ENCODE data around the gene LAMA2. TPM values are rescaled to one million over a fixed set of nuclear protein-coding genes. Genes with fewer than 3 reads are reported as not detected.
A peak's percentile ranks its signal among the peaks of the same experiment; 100 is the strongest.

The LAMA2 gene
- total and polyA plus RNA-seq, 8 donors: 3.4 to 110 (median 31.6) TPM

DNA sequence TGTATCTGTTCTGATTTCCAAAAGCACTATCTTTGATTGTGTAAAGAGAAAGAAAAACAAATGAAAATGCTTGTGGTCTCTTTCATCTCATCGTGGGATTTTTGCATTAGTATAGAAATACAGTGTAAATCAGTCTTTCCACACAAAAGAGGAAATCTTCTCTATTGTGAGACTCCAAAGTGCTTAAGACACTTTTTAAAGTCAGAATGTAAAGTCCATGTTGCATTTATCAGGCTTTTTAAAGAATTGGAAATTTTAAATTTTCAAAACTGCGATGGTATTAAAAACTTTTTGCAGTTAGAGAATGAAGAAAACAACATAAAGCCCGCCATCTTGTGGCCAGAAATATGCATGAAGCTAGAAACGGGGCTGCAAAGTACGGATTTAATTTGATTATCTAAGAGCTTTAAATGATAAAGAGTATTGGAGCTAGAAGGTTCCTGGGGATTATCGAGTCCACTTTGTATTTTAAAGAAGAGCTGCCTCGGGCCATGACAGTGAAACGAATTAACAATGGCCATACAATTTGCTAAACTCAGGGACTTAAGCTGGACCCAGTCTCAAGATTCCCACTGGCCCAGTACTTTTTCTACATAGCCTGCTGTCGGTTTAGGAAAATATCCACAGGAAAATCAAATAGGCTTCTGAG, 487.5 kb downstream of the LAMA2 start:
- Histone ChIP-seq H3K4me1 (peaks cover 0 to 15% (median 5%) of the 10 kb centered on the region in 4 donors), H3K9me3 (no peaks in the 10 kb centered on the region), H3K4me3 (peak overlapping the region in 1 of 4 donors; percentile 17), H3K36me3 (peaks cover 0 to 15% (median 9%) of the 10 kb centered on the region in 4 donors), H3K27me3 (no peaks in the 10 kb centered on the region), H3K27ac (no peak overlapping the region)
- DNase-seq: peak; percentile 37 to 68
- peak in 5 of 7 experiments; percentile 43 to 67 (median 53) for TF ChIP-seq CTCF (IDR thresholded peaks at IDR 0.05)
- no peak for TF ChIP-seq EP300 (IDR thresholded peaks at IDR 0.05)
- WGBS, 5 donors: 5 to 11% (median 8%) methylated on average over 9 of the region's 9 CpGs
- intact Hi-C loops (cut with DNase I; ENCODE audit: low total_unique reads): no loop called here

DNA sequence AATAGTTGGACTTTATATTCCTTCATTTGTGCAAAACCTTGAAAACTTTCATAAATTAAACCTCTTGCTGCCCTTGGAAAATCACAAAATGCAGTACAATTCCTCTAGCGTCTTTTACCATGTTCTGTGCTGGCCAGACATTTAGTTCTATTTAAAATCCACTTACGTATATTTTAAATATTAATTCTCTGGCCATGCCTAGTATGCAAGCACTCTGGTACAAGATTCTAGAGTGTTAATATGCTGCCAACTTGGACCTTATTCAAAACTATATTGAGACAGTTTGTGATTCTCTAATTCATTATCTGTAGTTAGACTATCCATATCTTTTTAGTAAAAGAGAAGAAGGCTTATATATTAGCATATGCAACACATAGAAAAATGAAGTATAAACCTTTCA, 498.9 kb downstream of the LAMA2 start:
- 68 to 81% (median 80%) methylated on average over 2 of the region's 2 CpGs for WGBS, 5 donors
- Histone ChIP-seq H3K4me1 (no peaks in the 10 kb centered on the region), H3K27me3 (no peaks in the 10 kb centered on the region), H3K4me3 (no peak overlapping the region), H3K9me3 (no peaks in the 10 kb centered on the region), H3K27ac (no peak overlapping the region), H3K36me3 (peaks cover 0 to 14% (median 5%) of the 10 kb centered on the region in 4 donors)
- no peak for DNase-seq
- TF ChIP-seq POLR2A (IDR thresholded peaks at IDR 0.05) (no peak), POLR2AphosphoS5 (IDR thresholded peaks at IDR 0.05) (no peak), CTCF (IDR thresholded peaks at IDR 0.05) (no peak)
- intact Hi-C loops (cut with DNase I; ENCODE audit: low total_unique reads): no loop called here

DNA sequence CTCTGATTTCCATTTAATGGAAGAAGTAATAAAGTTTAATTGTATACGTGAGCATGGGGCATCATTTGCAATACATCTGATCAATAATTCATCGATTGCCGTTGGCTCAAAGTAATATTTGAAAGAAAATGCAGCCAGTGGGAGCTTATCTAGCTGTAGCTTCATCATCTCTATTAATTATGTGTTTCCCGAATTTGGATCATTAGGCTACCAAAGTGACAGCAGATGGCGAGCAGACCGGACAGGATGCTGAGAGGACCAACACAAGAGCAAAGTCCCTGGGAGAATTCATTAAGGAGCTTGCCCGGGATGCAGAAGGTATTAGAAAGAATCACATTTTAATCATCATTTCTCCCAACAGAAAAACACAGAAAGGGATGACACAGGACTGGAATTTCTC, 500.0 kb downstream of the LAMA2 start:
- TF ChIP-seq EP300 (IDR thresholded peaks at IDR 0.05) (no peak), POLR2A (IDR thresholded peaks at IDR 0.05) (no peak), CTCF (IDR thresholded peaks at IDR 0.05) (no peak), POLR2AphosphoS5 (IDR thresholded peaks at IDR 0.05) (no peak)
- Histone ChIP-seq H3K27ac (no peak overlapping the region), H3K36me3 (peaks cover 0 to 23% (median 15%) of the 10 kb centered on the region in 4 donors), H3K4me3 (no peak overlapping the region), H3K9me3 (no peaks in the 10 kb centered on the region), H3K4me1 (no peaks in the 10 kb centered on the region), H3K27me3 (no peaks in the 10 kb centered on the region)
- intact Hi-C loops (cut with DNase I; ENCODE audit: low total_unique reads): no loop called here
- WGBS, 5 donors: 93 to 94% (median 94%) methylated on average over 7 of the region's 7 CpGs
- DNase-seq: no peak

- intact Hi-C loops (cut with DNase I; ENCODE audit: low total_unique reads): no loop called here
- H3K27ac ChIP-seq: no peak overlapping the region
- H3K27me3 ChIP-seq: no peaks in the 10 kb centered on the region
- TF ChIP-seq EP300 (IDR thresholded peaks at IDR 0.05): no peak
- TF ChIP-seq POLR2AphosphoS5 (IDR thresholded peaks at IDR 0.05): no peak
- no peak for TF ChIP-seq POLR2A (IDR thresholded peaks at IDR 0.05)
- no peak for TF ChIP-seq CTCF (IDR thresholded peaks at IDR 0.05)
- 83 to 94% (median 88%) methylated on average over 1 of the region's 1 CpG for WGBS, 5 donors
- H3K36me3 ChIP-seq: peaks cover 0 to 38% (median 25%) of the 10 kb centered on the region in 4 donors
- no peaks in the 10 kb centered on the region for H3K9me3 ChIP-seq
- no peak overlapping the region for H3K4me3 ChIP-seq
- H3K4me1 ChIP-seq: no peaks in the 10 kb centered on the region
- no peak for DNase-seq
Observed at GRCh38 chr6:129385117-129385516, 502.2 kb downstream of the LAMA2 start.

Measured in stomach (tissue), 9 donors.